Kidney epithelial cell (primary cell): ENCODE measurements around the gene ARHGAP31. TPM values are rescaled to one million over a fixed set of nuclear protein-coding genes. Genes with fewer than 3 reads are reported as not detected.

ENCODE experiments used
- DNase-seq: peaks from one replicate; pipeline ENCODE4 v3.0.0-alpha.2; 2010; ENCODE audit warnings: low read depth
- H3K27me3 ChIP-seq: 2 replicates; pipeline ENCODE4 v1.6.0; 2011; ENCODE audit warnings: low read length; ENCODE audit not compliant: control insufficient read depth, insufficient read depth
- H3K36me3 ChIP-seq: 2 replicates; pipeline ENCODE4 v1.5.1; 2011; ENCODE audit warnings: low read length; ENCODE audit not compliant: control insufficient read depth, insufficient read depth
- H3K4me3 ChIP-seq: 2 replicates; pipeline ENCODE4 v1.5.1; 2011; ENCODE audit warnings: low read depth, mild to moderate bottlenecking, control low read depth, low read length
- CTCF ChIP-seq: IDR thresholded peaks from 2 replicates; pipeline ENCODE4 v1.5.1; 2011; ENCODE audit warnings: mild to moderate bottlenecking, moderate library complexity, low read length, control low read depth, inconsistent platforms; ENCODE audit not compliant: insufficient read depth, poor library complexity, severe bottlenecking
- total RNA-seq: library from RNA; depleted of rRNA; stranded (reverse); fragments of >200 nt; gene quantifications from 2 replicates; pipeline ENCODE4 v1.2.3, GENCODE V29; 2015

Gene ARHGAP31
- total RNA-seq, 1 donor from 2014 or later: 18.5 TPM

DNA sequence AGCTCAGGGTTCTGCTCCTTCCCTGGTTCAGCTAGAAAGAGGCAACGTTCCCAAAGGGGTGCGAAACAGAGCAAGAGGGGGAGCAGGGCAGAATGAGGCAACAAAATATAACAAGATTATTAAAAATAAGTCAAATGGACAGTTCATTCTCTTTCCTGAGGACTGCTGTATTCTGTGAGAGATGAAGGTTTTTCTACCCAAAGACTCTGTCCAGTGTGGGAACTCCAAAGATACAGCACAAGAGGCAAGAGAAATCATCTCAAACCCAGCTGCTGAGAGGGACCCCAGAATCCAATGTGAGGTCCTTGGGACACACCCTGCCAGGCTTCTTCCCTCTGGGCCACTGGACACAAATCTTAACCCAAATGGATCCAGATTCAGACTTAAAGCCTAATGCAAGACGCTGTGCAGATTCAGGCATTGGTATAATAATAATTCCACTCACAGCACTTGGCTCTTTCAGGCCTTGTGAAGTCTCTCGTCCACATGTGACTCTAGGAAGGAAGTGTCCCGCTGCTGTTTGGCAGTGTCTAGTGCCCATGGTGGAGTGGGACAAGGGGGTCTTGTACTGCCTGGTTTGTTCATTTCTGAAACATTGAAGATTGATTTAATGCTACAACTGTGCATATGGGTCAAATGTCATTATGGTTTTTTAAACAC is 14.5 kb upstream of the ARHGAP31 start:
- no peak for DNase-seq
- TF ChIP-seq CTCF: no peak
- Histone ChIP-seq H3K36me3 (no peaks in the 10 kb centered on the region), H3K27me3 (no peaks in the 10 kb centered on the region), H3K4me3 (no peak overlapping the region)

- H3K4me3 ChIP-seq: no peak overlapping the region
- DNase-seq: no peak
- H3K36me3 ChIP-seq: no peaks in the 10 kb centered on the region
- TF ChIP-seq CTCF: no peak
- H3K27me3 ChIP-seq: no peaks in the 10 kb centered on the region
Measured at GRCh38 chr3:119288669-119289403, 5.3 kb upstream of the ARHGAP31 start.

DNA sequence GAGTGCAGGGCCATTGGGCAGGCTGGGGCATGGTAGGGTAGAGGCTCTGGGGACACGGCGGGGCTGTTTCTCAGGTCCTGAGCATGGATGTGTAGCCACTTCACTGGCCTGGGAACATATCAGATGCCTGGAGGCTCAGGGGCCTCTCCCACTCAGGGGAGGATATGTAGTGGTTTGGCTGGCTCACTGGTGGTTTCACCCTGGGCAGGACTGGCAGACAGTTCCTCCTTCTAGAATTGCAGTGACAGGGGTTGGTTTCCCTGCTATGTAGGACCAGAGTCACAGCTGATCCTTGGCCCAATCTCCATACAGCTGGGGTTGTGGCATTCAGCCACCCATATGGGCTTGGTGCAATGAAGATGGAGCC is 4.8 kb upstream of the ARHGAP31 start:
- DNase-seq: no peak
- TF ChIP-seq CTCF: no peak
- Histone ChIP-seq H3K27me3 (no peaks in the 10 kb centered on the region), H3K4me3 (no peak overlapping the region), H3K36me3 (no peaks in the 10 kb centered on the region)

DNA sequence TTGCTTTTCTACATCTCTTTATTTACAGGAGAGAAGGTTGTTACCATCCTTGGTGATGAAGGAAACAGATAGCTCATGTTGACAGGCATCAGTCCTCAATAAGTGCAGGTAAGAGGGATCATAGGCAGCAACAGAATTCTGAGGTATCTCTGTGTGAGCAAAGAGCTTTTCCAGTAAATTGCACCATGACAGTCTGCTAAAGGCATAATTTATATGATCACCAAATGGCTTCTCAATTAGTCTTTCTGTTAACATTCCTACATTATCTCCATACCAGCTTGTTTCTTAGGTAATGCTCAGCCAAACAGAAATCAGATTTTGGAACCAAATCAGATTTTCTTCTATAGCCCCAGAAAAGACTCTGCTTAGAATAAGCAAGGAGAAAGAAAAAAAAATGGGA is 3.6 kb upstream of the ARHGAP31 start:
- no peaks in the 10 kb centered on the region for H3K27me3 ChIP-seq
- DNase-seq: no peak
- TF ChIP-seq CTCF: no peak
- H3K36me3 ChIP-seq: no peaks in the 10 kb centered on the region
- H3K4me3 ChIP-seq: no peak overlapping the region

- Histone ChIP-seq H3K36me3 (no peaks in the 10 kb centered on the region), H3K27me3 (no peaks in the 10 kb centered on the region), H3K4me3 (no peak overlapping the region)
- no peak for DNase-seq
- no peak for TF ChIP-seq CTCF
Measured at GRCh38 chr3:119291062-119291700, 3.0 kb upstream of the ARHGAP31 start.
